HepG2 (cell line): ENCODE data around the gene UTP4. TPM values are rescaled to one million over a fixed set of nuclear protein-coding genes. Genes with fewer than 3 reads are reported as not detected.

ENCODE experiments used
- ATF5 ChIP-seq: sonication (generic); formaldehyde crosslinking; IDR thresholded peaks from 2 replicates; pipeline ENCODE4 v1.4.0; 2020; ENCODE audit warnings: mild to moderate bottlenecking, low read depth, missing genetic modification reagents
- CBX5 ChIP-seq: sonication (generic); formaldehyde crosslinking; IDR thresholded peaks from 2 replicates; pipeline ENCODE4 v1.4.0; 2020; ENCODE audit warnings: missing genetic modification reagents, borderline replicate concordance
- CHD4 ChIP-seq: fragments of 200-600 bp; sonication (generic); IDR thresholded peaks from 2 replicates; pipeline ENCODE4 v1.7.0; 2017; ENCODE audit warnings: mild to moderate bottlenecking, low read length, borderline replicate concordance
- DMAP1 ChIP-seq: IDR thresholded peaks from 2 replicates; pipeline ENCODE4 v1.6.1; 2016
- IRX3 ChIP-seq: sonication (generic); formaldehyde crosslinking; IDR thresholded peaks from 2 replicates; pipeline ENCODE4 v1.8.1; 2023; ENCODE audit warnings: mild to moderate bottlenecking, low read depth, missing genetic modification reagents, borderline replicate concordance
- KDM5B ChIP-seq: sonication (generic); formaldehyde crosslinking; IDR thresholded peaks from 2 replicates; pipeline ENCODE4 v1.4.0; 2020; ENCODE audit warnings: missing genetic modification reagents, mild to moderate bottlenecking, borderline replicate concordance
- NPAS2 ChIP-seq: sonication (generic); formaldehyde crosslinking; IDR thresholded peaks from 2 replicates; pipeline ENCODE4 v1.8.0; 2022; ENCODE audit warnings: mild to moderate bottlenecking, missing genetic modification reagents, borderline replicate concordance
- NR0B2 ChIP-seq: sonication (generic); formaldehyde crosslinking; IDR thresholded peaks from 2 replicates; pipeline ENCODE4 v1.4.0; 2020; ENCODE audit warnings: mild to moderate bottlenecking, missing genetic modification reagents
- PTBP1 ChIP-seq: fragments of 200-400 bp; formaldehyde crosslinking; IDR thresholded peaks from 2 replicates; pipeline ENCODE4 v1.6.1; 2018; ENCODE audit warnings: low read length, low read depth; ENCODE audit not compliant: poor library complexity, severe bottlenecking
- RNF219 ChIP-seq: sonication (generic); formaldehyde crosslinking; IDR thresholded peaks from 2 replicates; pipeline ENCODE4 v1.5.0; 2020; ENCODE audit warnings: mild to moderate bottlenecking, missing genetic modification reagents
- SMAD3 ChIP-seq: sonication (generic); formaldehyde crosslinking; IDR thresholded peaks from 2 replicates; pipeline ENCODE4 v1.4.0; 2020; ENCODE audit warnings: missing genetic modification reagents
- SMAD9 ChIP-seq: sonication (generic); formaldehyde crosslinking; IDR thresholded peaks from 2 replicates; pipeline ENCODE4 v1.5.1; 2020; ENCODE audit warnings: mild to moderate bottlenecking, missing genetic modification reagents
- SMC3 ChIP-seq: IDR thresholded peaks from 2 replicates; pipeline ENCODE4 v1.6.1; 2011; ENCODE audit warnings: low read length, improper control_type of control experiment
- ZBTB43 ChIP-seq: sonication (generic); formaldehyde crosslinking; conservative IDR thresholded peaks from 2 replicates; pipeline ENCODE4 v1.4.0; 2020; ENCODE audit warnings: missing genetic modification reagents
- ZFP36L1 ChIP-seq: sonication (generic); formaldehyde crosslinking; IDR thresholded peaks from 2 replicates; pipeline ENCODE4 v1.8.0; 2022; ENCODE audit warnings: mild to moderate bottlenecking, missing genetic modification reagents, moderate library complexity
- ZKSCAN8 ChIP-seq: IDR thresholded peaks from 2 replicates; pipeline ENCODE4 v1.6.1; 2016; ENCODE audit warnings: borderline replicate concordance, missing genetic modification reagents, missing compliant biosample characterization
- ZNF160 ChIP-seq: sonication (generic); formaldehyde crosslinking; IDR thresholded peaks from 2 replicates; pipeline ENCODE4 v1.8.0; 2022; ENCODE audit warnings: mild to moderate bottlenecking, inconsistent platforms, missing genetic modification reagents
- ZNF205 ChIP-seq: IDR thresholded peaks from 2 replicates; pipeline ENCODE4 v1.6.1; 2018; ENCODE audit warnings: missing biosample characterization, missing genetic modification reagents
- ZNF251 ChIP-seq: sonication (generic); formaldehyde crosslinking; IDR thresholded peaks from 2 replicates; pipeline ENCODE4 v1.9.0; 2021; ENCODE audit warnings: mild to moderate bottlenecking, missing genetic modification reagents
- ZNF260 ChIP-seq: sonication (generic); formaldehyde crosslinking; IDR thresholded peaks from 2 replicates; pipeline ENCODE4 v1.4.0; 2020; ENCODE audit warnings: missing genetic modification reagents, low read depth, mild to moderate bottlenecking, borderline replicate concordance
- ZNF34 ChIP-seq: sonication (generic); formaldehyde crosslinking; IDR thresholded peaks from 2 replicates; pipeline ENCODE4 v1.4.0; 2020; ENCODE audit warnings: mild to moderate bottlenecking, missing genetic modification reagents, borderline replicate concordance
- ZNF451 ChIP-seq: sonication (generic); formaldehyde crosslinking; IDR thresholded peaks from 2 replicates; pipeline ENCODE4 v1.5.0; 2020; ENCODE audit warnings: mild to moderate bottlenecking, missing genetic modification reagents
- ZNF746 ChIP-seq: sonication (generic); formaldehyde crosslinking; IDR thresholded peaks from 2 replicates; pipeline ENCODE4 v1.8.0; 2022; ENCODE audit warnings: mild to moderate bottlenecking, missing genetic modification reagents
- polyA plus RNA-seq, 8 experiments: library from polyadenylated mRNA; depleted of rRNA in 3 of 8; stranded (reverse) in 7 of 8; unstranded in 1 of 8; fragments of >200 nt; fragmentation: Illumina TruSeq in 4 of 8; extraction: Trizol in 4 of 8; gene quantifications; 2 replicates each; pipeline versions ENCODE4 v1.2.1 to v1.2.3, GENCODE V29; 2011 to 2016; ENCODE audit warnings: low read depth in 4 of 8, missing spikeins in 1 of 8, mixed read lengths in 1 of 8; ENCODE audit not compliant: insufficient read depth in 1 of 8
- total RNA-seq, 5 experiments: library from RNA; depleted of rRNA; stranded (reverse); fragments of >200 nt; fragmentation: Illumina TruSeq; extraction: Trizol; gene quantifications; 2 replicates each; pipeline ENCODE4 v1.2.3, GENCODE V29; 2016; ENCODE audit warnings: low read depth in 1 of 5
- TF ChIP-seq, protein P1 (sequence below): sonication (generic); formaldehyde crosslinking; IDR thresholded peaks from 2 replicates; pipeline ENCODE4 v1.5.0; 2020; ENCODE audit warnings: mild to moderate bottlenecking, missing genetic modification reagents

Gene UTP4
- total and polyA plus RNA-seq, 2 of the 13 experiments (the other 11 are each of a cell fraction or from before 2014, with no cell fraction given) = 30.0 to 85.8 TPM

- TF ChIP-seq SMAD9 (no peak), CBX5 (no peak; the same call in 1 of the 2 replicates), IRX3 (CRISPR knock-in tag) (peak; percentile 9; the same call in 1 of the 2 replicates), DMAP1 (CRISPR knock-in tag) (peak; percentile 98), ZNF746 (CRISPR knock-in tag) (peak; percentile 36; the same call in 1 of the 2 replicates), NPAS2 (CRISPR knock-in tag) (no peak), ZNF205 (CRISPR knock-in tag) (no peak), ZKSCAN8 (CRISPR knock-in tag) (no peak), ZNF260 (CRISPR knock-in tag) (no peak), ZNF160 (CRISPR knock-in tag) (peak; percentile 82; the same call in 1 of the 2 replicates), NR0B2 (CRISPR knock-in tag) (peak; percentile 99; the same call in 1 of the 2 replicates), ZNF451 (CRISPR knock-in tag) (peak; percentile 89; the same call in 1 of the 2 replicates), CHD4 (no peak), SMAD3 (CRISPR knock-in tag) (no peak), ZFP36L1 (CRISPR knock-in tag) (no peak; the same call in none of the 2 replicates), SMC3 (no peak), KDM5B (CRISPR knock-in tag) (no peak; the same call in 1 of the 2 replicates), PTBP1 (no peak), ZNF34 (CRISPR knock-in tag) (peak; percentile 97), ZNF251 (CRISPR knock-in tag) (peak; percentile 53; the same call in 1 of the 2 replicates), RNF219 (CRISPR knock-in tag) (no peak), ZBTB43 (CRISPR knock-in tag) (no peak), ATF5 (0 out of 2 replicates have a peak, but pooled peaks have one; percentile 77)
- TF ChIP-seq, protein P1, sequence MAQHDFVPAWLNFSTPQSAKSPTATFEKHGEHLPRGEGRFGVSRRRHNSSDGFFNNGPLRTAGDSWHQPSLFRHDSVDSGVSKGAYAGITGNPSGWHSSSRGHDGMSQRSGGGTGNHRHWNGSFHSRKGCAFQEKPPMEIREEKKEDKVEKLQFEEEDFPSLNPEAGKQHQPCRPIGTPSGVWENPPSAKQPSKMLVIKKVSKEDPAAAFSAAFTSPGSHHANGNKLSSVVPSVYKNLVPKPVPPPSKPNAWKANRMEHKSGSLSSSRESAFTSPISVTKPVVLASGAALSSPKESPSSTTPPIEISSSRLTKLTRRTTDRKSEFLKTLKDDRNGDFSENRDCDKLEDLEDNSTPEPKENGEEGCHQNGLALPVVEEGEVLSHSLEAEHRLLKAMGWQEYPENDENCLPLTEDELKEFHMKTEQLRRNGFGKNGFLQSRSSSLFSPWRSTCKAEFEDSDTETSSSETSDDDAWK = no peak
Observed at GRCh38 chr16:69132424-69133252, at the start of gene UTP4, which contains the start of gene CHTF8 (continued).
